Stomach (tissue), 9 donors: ENCODE data around the gene CDCA7L. TPM values are rescaled to one million over a fixed set of nuclear protein-coding genes. Genes with fewer than 3 reads are reported as not detected.
"Not testable (repeated sequence)": the region's sequence is repeated elsewhere in the genome, so short reads cannot be mapped to it uniquely, and the experiment has no call there.

Experiments
- DNase-seq, 2 donors: peaks; one replicate each; pipeline versions ENCODE4 v3.0.0 to v3.0.0-alpha.2; 2013 to 2019
- H3K27ac ChIP-seq, 5 donors: fragments of 200-600 bp in 4 of 5; sonication (generic) in 4 of 5; one replicate each; pipeline ENCODE4 v1.5.1; 2013 to 2019; ENCODE audit warnings: mild to moderate bottlenecking in 1 of 5, moderate library complexity in 1 of 5
- H3K27me3 ChIP-seq, 3 donors: fragments of 200-600 bp; sonication (generic); one replicate each; pipeline ENCODE4 v1.5.1; 2017 to 2019; ENCODE audit warnings: mixed run types in 1 of 3
- H3K36me3 ChIP-seq, 4 donors: fragments of 200-600 bp; sonication (generic); 1 replicate in 3 of 4; 2 replicates in 1 of 4; pipeline ENCODE4 v1.5.1; 2016 to 2019
- H3K4me1 ChIP-seq, 4 donors: fragments of 200-600 bp; sonication (generic); one replicate each; pipeline ENCODE4 v1.5.1; 2016 to 2019
- H3K4me3 ChIP-seq, 4 donors: fragments of 200-600 bp; sonication (generic) in 3 of 4; one replicate each; pipeline ENCODE4 v1.5.1; 2016 to 2019; ENCODE audit warnings: mild to moderate bottlenecking in 1 of 4
- H3K9me3 ChIP-seq, 4 donors: fragments of 200-600 bp; sonication (generic); one replicate each; pipeline ENCODE4 v1.5.1; 2016 to 2019
- EP300 ChIP-seq: sonication (generic); formaldehyde crosslinking; IDR thresholded peaks from one replicate; pipeline ENCODE4 v1.6.1; 2017; ENCODE audit warnings: antibody characterized with exemption
- POLR2A ChIP-seq, 4 donors: fragments of 450-650 bp; IDR thresholded peaks; one replicate each; pipeline ENCODE4 v1.6.1; 2016; ENCODE audit warnings: antibody characterized with exemption in 4 of 4, control low read depth in 2 of 4, mild to moderate bottlenecking in 1 of 4, moderate library complexity in 1 of 4
- POLR2AphosphoS5 ChIP-seq, 3 donors: sonication (generic); formaldehyde crosslinking; IDR thresholded peaks; one replicate each; pipeline ENCODE4 v1.6.1; 2016; ENCODE audit warnings: antibody characterized with exemption in 3 of 3
- WGBS, 5 donors: extraction: QIAGEN DNeasy Blood & Tissue Kit in 3 of 5; methylation state at CpG; one replicate each; pipeline versions ENCODE4 v1.1.5 to v1.1.7; 2013 to 2018; 5-methylcytosine and 5-hydroxymethylcytosine counted together
- intact Hi-C: fragments of 100-400 bp; cut with DNase I; formaldehyde crosslinking; loops from one replicate; pipeline ENCODE4 v1.15.1; 2023; ENCODE audit warnings: low total_unique reads
- polyA plus RNA-seq, 3 donors: library from polyadenylated mRNA; stranded (reverse); fragments of 200-250 nt; gene quantifications; one replicate each; pipeline ENCODE4 v1.2.3, GENCODE V29; 2013
- total RNA-seq, 5 donors: library from RNA; depleted of rRNA; stranded (reverse); fragments of >200 nt; gene quantifications; one replicate each; pipeline versions ENCODE4 v1.1.0 to v1.2.3, GENCODE V29; 2014 to 2016
- TF ChIP-seq, protein P1 (sequence below), 7 experiments: fragments of 450-650 bp in 4 of 7; fragments of 200-600 bp in 3 of 7; sonication (generic) in 3 of 7; IDR thresholded peaks; one replicate each; pipeline ENCODE4 v1.5.1; 2016 to 2019; ENCODE audit warnings: antibody characterized with exemption in 7 of 7, control low read depth in 2 of 7, mild to moderate bottlenecking in 1 of 7
- donor health status: healthy with polysubstance abuse.
- donor health status: Bipolar disorder and iron deficiency.
- donor health status: healthy.

The CDCA7L gene
- total and polyA plus RNA-seq, 8 donors, result 5.4 to 89.8 (median 19.1) TPM

DNA sequence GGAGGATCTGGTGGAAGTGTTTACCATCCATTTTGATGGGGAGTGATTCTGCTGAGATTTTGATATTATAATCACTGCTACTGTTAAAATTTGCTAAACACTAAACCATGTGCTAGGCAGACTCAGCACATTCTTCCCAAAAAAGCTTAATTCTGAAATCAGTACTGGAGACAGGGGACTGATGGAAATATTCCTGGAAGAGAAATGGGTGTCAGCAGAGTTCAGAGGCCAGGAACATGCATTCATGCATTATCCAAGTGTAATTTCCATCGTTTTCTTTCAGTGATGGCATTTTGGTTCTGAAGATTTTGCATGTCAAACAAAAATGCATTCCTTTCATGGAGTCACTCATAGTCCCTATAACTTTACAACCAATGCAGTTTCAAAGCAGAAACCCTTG is 79.0 kb downstream of the CDCA7L start:
- H3K9me3 ChIP-seq, result no peaks in the 10 kb centered on the region
- DNase-seq, result no peak
- H3K36me3 ChIP-seq, result no peaks in the 10 kb centered on the region
- WGBS, 5 donors, result 40 to 52% (median 49%) methylated on average over 1 of the region's 1 CpG
- no peak overlapping the region for H3K27ac ChIP-seq
- H3K4me3 ChIP-seq, result no peak overlapping the region
- TF ChIP-seq, protein P1, sequence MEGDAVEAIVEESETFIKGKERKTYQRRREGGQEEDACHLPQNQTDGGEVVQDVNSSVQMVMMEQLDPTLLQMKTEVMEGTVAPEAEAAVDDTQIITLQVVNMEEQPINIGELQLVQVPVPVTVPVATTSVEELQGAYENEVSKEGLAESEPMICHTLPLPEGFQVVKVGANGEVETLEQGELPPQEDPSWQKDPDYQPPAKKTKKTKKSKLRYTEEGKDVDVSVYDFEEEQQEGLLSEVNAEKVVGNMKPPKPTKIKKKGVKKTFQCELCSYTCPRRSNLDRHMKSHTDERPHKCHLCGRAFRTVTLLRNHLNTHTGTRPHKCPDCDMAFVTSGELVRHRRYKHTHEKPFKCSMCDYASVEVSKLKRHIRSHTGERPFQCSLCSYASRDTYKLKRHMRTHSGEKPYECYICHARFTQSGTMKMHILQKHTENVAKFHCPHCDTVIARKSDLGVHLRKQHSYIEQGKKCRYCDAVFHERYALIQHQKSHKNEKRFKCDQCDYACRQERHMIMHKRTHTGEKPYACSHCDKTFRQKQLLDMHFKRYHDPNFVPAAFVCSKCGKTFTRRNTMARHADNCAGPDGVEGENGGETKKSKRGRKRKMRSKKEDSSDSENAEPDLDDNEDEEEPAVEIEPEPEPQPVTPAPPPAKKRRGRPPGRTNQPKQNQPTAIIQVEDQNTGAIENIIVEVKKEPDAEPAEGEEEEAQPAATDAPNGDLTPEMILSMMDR (IDR thresholded peaks at IDR 0.05), result no peak
- H3K27me3 ChIP-seq, result no peaks in the 10 kb centered on the region
- H3K4me1 ChIP-seq, result no peaks in the 10 kb centered on the region
- intact Hi-C loops, result no loop called here

DNA sequence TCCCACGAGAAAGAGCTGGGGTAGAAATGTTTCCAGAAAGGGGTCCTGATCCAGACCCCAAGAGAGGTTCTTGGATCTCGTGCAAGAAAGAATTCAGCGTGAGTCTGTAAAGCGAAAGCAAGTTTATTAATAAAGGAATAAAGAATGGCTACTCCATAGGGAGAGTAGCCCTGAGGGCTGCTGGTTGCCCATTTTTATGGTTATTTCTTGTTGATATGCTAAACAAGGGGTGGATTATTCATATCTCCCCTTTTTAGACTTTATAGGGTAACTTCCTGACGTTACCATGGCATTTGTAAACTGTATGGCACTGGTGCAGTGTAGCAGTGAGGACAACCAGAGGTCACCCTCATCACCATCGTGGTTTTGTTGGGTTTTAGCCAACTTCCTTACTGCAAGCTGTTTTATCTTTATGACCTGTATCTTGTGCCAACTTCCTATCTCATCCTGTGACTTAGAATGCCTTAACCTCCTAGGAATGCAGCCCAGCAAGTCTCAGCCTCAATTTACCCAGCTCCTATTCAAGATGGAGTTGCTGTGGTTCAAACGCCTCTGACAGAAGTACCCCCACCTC is 80.0 kb downstream of the CDCA7L start:
- H3K27me3 ChIP-seq, DNase-seq, H3K4me1 ChIP-seq, H3K4me3 ChIP-seq, H3K27ac ChIP-seq, H3K36me3 ChIP-seq, H3K9me3 ChIP-seq, intact Hi-C loops: not testable (repeated sequence)
- WGBS, 5 donors, result 56 to 66% (median 63%) methylated on average over 7 of the region's 7 CpGs

DNA sequence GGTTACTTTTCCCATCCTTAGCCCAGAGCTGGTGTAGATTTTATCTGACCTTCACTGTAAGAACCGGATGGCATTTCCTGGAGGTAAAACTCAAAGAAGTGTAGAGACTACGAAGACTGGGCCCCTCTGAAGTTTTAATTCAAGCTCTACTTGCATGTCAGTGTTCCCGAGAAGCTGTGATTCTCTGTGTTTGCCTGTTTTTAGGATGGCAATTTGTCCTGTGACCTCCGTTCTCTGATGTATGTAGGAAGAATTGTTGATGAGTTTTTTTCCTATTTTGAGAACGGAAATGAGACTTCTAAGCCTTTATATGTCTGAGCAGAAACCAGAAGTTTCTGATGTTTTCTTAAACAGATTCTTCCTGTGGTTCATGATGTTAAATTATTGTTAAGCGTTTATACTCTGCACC is 94.1 kb downstream of the CDCA7L start:
- no peak overlapping the region for H3K27ac ChIP-seq
- no peak for DNase-seq

More for the DNA sequence above, 94.1 kb downstream of the CDCA7L start:
- Histone ChIP-seq H3K9me3 (no peaks in the 10 kb centered on the region), H3K36me3 (no peaks in the 10 kb centered on the region), H3K27me3 (no peaks in the 10 kb centered on the region), H3K4me3 (no peak overlapping the region), H3K4me1 (no peaks in the 10 kb centered on the region)
- WGBS, 5 donors, result 45 to 63% (median 57%) methylated on average over 6 of the region's 6 CpGs
- TF ChIP-seq EP300 (no peak), POLR2AphosphoS5 (IDR thresholded peaks at IDR 0.05) (no peak), POLR2A (IDR thresholded peaks at IDR 0.05) (no peak)
- TF ChIP-seq, protein P1 (IDR thresholded peaks at IDR 0.05), result no peak
- intact Hi-C loops, result no loop called here
